SIG-M5 treated with dmso at 0.1 percent for 504 hours (cell line): ENCODE results near the gene TMPRSS9.
"Not testable (repeated sequence)": the region's sequence is repeated elsewhere in the genome, so short reads cannot be mapped to it uniquely, and the experiment has no call there.

Experiments
- DNase-seq: peaks from one replicate; lab custom pipeline; 2025; ENCODE audit not compliant: unreplicated experiment; lab: John Stamatoyannopoulos, UW

The TMPRSS9 gene

GRCh38 chr19:2455851-2456570 lies 95.9 kb downstream of the TMPRSS9 start:
- DNase-seq, result no peak

GRCh38 chr19:2457394-2458037 lies 97.5 kb downstream of the TMPRSS9 start:
- DNase-seq, result no peak

DNA sequence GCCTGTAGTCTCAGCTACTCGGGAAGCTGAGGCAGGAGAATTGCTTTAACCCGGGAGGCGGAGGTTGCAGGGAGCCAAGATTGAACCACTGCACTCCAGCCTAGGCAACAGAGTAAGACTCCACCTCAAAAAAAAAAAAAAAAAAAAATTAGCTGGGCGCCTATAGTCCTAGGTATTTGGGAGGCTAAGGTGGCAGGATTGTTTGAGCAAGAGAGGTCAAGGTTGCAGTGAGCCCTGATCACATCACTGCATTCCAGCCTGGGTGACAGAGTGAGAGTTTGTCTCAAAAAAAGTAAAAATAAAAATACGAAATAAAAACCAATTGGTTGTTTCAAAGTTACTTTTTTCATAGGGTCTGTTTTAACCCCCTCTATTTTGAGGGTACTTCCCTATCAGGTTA lies 98.0 kb downstream of the TMPRSS9 start:
- DNase-seq, result no peak

GRCh38 chr19:2458776-2459175 lies 98.7 kb downstream of the TMPRSS9 start:
- DNase-seq, result not testable (repeated sequence)

DNA sequence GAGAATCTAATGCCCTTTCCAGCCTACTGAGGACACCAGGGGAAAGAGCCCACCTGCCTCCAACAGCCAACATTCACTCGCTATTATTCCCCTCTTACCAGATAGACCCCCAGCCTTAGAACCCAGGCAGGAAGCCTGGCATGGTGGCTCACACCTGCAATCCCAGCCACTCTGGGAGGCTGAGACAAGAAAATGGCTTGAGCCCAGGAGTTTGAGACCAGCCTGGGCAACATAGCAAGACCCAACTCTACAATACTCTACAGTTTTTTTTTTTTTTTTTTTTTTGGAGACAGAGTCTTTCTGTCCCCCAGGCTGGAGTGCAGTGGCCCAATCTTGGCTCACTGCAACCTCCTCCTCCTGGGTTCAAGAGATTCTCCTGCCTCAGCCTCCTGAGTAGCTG lies 100.2 kb downstream of the TMPRSS9 start:
- DNase-seq, result no peak

GRCh38 chr19:2461751-2462634 lies 101.9 kb downstream of the TMPRSS9 start:
- DNase-seq, result no peak

GRCh38 chr19:2462635-2463421 lies 102.8 kb downstream of the TMPRSS9 start:
- no peak for DNase-seq

DNA sequence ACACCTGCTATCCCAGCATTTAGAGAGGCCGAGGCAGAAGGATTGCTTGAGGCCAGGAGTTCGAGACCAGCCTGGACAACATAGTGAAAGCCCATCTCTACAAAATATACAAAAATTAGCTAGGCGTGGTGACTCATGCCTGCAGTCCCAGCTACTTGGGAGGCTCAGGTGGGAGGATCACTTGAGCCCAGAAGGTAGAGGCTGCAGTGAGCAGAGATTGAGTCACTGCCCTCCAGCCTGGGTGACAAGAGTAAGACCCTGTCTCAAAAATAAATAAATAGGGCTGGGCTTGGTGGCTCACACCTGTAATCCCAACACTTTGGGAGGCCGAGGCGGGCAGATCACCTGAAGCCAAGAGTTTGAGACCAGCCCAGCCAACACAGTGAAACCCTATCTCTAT lies 103.6 kb downstream of the TMPRSS9 start:
- not testable (repeated sequence) for DNase-seq

DNA sequence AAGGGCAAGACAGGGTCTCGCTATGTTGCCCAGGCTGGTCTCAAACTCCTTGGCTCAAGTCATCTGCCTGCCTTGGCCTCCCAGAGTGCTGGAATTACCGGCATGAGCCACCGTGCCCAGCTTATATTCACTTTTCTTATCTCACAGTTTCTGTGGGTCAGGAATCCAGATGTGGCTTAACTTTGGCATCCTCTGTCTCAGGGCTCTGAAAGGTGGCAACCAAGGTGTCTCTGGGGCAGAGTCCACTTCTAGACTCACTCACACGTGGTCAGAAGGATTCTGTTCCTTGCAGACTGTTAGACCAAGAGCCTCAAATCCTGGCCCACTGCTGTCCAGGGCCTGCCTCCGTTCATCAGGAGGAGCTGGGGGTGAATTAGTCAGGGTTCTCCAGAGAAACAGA lies 104.3 kb downstream of the TMPRSS9 start:
- DNase-seq, result no peak

DNA sequence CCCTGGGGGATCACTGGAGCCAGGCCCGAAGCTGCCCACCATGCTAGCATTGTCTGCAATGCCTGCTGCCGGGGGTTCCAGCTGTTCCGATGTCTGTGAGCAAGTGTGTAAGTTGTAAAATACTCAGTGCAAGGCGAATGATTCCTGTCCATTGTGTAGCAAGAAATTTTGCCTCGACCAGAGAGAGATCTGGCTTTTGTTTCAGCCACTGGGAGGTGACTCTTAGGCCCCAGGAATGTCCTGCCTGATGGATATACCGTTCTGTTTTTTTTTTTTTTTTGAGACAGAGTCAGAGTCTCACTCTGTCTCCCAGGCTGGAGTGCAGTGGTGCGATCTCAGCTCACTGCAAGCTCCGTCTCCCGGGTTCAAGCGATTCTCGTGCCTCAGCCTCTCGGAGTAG lies 108.5 kb downstream of the TMPRSS9 start:
- no peak for DNase-seq

- DNase-seq, result no peak
These were observed 109.2 kb downstream of the TMPRSS9 start for GRCh38 chr19:2469102-2469914.

- not testable (repeated sequence) for DNase-seq
These were observed 109.8 kb downstream of the TMPRSS9 start for GRCh38 chr19:2469915-2470200.

GRCh38 chr19:2474232-2475017 lies 114.4 kb downstream of the TMPRSS9 start:
- DNase-seq, result peak; percentile 69

DNA sequence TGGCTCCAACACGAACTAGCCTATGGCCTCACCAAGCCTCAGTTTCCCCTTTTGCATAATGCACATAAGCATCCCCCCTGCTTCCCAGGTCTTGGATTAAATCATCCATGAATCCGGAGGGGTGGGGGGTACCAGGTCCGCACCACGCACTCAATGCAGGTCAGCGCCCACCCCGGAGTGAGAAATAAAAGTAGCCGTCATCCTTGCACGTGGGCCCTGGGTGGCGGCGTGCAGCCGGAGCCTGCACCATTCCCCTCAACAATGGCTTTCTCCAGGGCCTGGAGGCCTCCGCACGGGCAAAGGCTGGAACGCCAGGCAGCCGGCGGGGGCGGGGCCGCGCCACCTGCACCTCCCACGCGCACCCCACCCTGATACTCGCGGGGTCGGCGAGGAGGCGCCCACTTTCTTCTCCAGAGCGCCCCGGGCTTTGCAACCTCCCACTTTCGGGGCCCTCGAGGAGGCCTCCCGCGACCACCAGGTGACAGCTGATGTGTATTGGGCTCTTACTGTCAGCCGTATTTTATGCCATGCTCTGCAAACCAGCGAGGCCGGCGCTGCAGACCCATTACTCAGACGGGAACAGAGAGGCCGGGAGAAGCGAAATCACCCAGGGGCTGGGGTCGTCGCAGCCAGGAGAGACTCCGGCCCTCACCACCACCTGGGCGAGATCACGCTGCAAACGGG lies 115.1 kb downstream of the TMPRSS9 start:
- no peak for DNase-seq
